ENCODE data around the gene CNTN4. TPM values are rescaled to one million over a fixed set of nuclear protein-coding genes. Genes with fewer than 3 reads are reported as not detected.

The CNTN4 gene
- total RNA-seq, 6 experiments from 2014 or later, result 1.5 to 3.9 (median 1.7) TPM

GRCh38 chr3:2635511-2635910 lies 536.8 kb downstream of the CNTN4 start:
- Histone ChIP-seq H3K4me1 (no peaks in the 10 kb centered on the region), H3K4me3 (no peak overlapping the region), H3K36me3 (no peaks in the 10 kb centered on the region), H3K27ac (no peak overlapping the region), H3K9me3 (no peaks in the 10 kb centered on the region), H3K27me3 (no peaks in the 10 kb centered on the region)
- ATAC-seq (no peak), DNase-seq (no peak)
- TF ChIP-seq POLR2A (IDR thresholded peaks at IDR 0.05), result no peak
- TF ChIP-seq, protein P1, sequence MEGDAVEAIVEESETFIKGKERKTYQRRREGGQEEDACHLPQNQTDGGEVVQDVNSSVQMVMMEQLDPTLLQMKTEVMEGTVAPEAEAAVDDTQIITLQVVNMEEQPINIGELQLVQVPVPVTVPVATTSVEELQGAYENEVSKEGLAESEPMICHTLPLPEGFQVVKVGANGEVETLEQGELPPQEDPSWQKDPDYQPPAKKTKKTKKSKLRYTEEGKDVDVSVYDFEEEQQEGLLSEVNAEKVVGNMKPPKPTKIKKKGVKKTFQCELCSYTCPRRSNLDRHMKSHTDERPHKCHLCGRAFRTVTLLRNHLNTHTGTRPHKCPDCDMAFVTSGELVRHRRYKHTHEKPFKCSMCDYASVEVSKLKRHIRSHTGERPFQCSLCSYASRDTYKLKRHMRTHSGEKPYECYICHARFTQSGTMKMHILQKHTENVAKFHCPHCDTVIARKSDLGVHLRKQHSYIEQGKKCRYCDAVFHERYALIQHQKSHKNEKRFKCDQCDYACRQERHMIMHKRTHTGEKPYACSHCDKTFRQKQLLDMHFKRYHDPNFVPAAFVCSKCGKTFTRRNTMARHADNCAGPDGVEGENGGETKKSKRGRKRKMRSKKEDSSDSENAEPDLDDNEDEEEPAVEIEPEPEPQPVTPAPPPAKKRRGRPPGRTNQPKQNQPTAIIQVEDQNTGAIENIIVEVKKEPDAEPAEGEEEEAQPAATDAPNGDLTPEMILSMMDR (IDR thresholded peaks at IDR 0.05), result no peak
- intact Hi-C loops (cut with DNase I), result no loop called here
- WGBS (ENCODE audit: insufficient coverage, low coverage, low lambda C conversion rate, missing lambda C conversion rate), result 55% methylated on average over 2 of the region's 2 CpGs

DNA sequence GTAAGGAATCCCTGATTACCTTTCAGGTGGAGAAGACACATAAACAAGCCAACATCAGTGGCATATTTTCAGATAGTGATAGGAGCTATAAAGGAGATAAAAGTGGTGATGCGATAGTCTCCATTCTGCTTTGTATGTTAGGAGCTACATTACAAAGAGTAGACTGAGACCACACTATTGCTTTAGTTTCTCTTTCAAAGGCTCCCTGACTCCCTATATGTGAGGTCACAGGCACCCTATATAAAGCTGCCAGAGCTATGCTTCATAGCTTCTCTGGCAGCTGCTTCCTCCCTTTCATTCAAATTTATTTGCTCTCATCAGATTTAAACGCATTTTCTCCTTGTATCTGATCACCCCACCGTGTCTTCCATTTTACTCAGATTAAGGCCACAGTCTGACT lies 544.9 kb downstream of the CNTN4 start:
- H3K4me1 ChIP-seq, result no peaks in the 10 kb centered on the region
- no peaks in the 10 kb centered on the region for H3K27me3 ChIP-seq
- no peak overlapping the region for H3K27ac ChIP-seq
- TF ChIP-seq, protein P1 (IDR thresholded peaks at IDR 0.05), result no peak
- TF ChIP-seq POLR2A (IDR thresholded peaks at IDR 0.05), result no peak
- DNase-seq (no peak), ATAC-seq (no peak)
- 60% methylated on average over 3 of the region's 3 CpGs for WGBS (ENCODE audit: insufficient coverage, low coverage, low lambda C conversion rate, missing lambda C conversion rate)
- intact Hi-C loops (cut with DNase I), result no loop called here
- H3K4me3 ChIP-seq, result no peak overlapping the region
- no peaks in the 10 kb centered on the region for H3K36me3 ChIP-seq
- H3K9me3 ChIP-seq, result no peaks in the 10 kb centered on the region

GRCh38 chr3:2645001-2645400 lies 546.3 kb downstream of the CNTN4 start:
- DNase-seq (no peak), ATAC-seq (no peak)
- H3K27me3 ChIP-seq, result no peaks in the 10 kb centered on the region
- intact Hi-C loops (cut with DNase I), result no loop called here
- WGBS (ENCODE audit: insufficient coverage, low coverage, low lambda C conversion rate, missing lambda C conversion rate), result 24% methylated on average over 2 of the region's 2 CpGs
- no peaks in the 10 kb centered on the region for H3K4me1 ChIP-seq
- H3K9me3 ChIP-seq, result no peaks in the 10 kb centered on the region
- H3K4me3 ChIP-seq, result no peak overlapping the region
- no peaks in the 10 kb centered on the region for H3K36me3 ChIP-seq
- TF ChIP-seq POLR2A (IDR thresholded peaks at IDR 0.05), result no peak
- TF ChIP-seq, protein P1 (IDR thresholded peaks at IDR 0.05), result no peak
- H3K27ac ChIP-seq, result no peak overlapping the region

DNA sequence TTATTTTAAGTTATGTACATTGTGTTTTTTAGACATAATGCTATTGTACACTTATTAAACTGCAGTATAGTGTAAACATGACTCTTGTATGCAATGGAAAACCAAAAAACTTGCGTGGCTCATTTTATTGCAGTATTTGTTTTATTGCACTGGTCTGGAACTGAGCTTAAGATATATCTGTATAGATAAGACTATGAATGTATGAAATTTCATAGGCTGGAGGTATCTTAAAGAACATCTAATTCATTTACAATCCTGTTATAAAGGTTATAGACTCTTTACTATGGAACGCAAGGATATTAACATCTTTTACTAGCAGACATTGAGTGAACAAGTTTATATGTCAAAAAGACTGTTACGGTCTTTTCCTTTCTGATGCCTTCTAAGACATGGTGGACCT lies 552.1 kb downstream of the CNTN4 start:
- intact Hi-C loops (cut with DNase I), result no loop called here
- Histone ChIP-seq H3K9me3 (no peaks in the 10 kb centered on the region), H3K27me3 (no peaks in the 10 kb centered on the region), H3K36me3 (no peaks in the 10 kb centered on the region), H3K27ac (no peak overlapping the region), H3K4me1 (no peaks in the 10 kb centered on the region), H3K4me3 (no peak overlapping the region)
- DNase-seq, result no peak
- WGBS (ENCODE audit: insufficient coverage, low coverage, low lambda C conversion rate, missing lambda C conversion rate), result 82% methylated on average over 3 of the region's 3 CpGs
- no peak for ATAC-seq
- TF ChIP-seq, protein P1 (IDR thresholded peaks at IDR 0.05), result no peak
- TF ChIP-seq POLR2A (IDR thresholded peaks at IDR 0.05), result no peak

DNA sequence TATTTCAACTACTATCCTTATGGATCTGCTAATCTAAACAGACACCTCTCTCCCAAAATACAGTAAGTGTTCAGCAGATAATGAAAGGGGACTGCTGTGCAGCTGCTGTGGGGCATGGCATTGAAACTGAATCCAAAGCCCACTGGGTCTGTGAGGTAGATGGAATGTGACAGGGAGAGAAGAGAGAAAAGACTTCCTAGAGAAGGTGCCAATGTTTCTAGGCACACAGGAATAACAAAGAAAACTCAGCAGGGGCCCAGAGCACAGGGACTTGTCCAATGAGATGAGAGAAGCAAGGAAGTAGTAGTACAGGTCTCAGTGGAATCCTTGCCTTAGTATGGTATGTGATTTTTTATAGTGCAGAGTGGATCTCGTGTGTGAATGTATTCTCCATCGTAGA lies 553.7 kb downstream of the CNTN4 start:
- H3K27ac ChIP-seq, result no peak overlapping the region
- no peak for TF ChIP-seq POLR2A (IDR thresholded peaks at IDR 0.05)
- TF ChIP-seq, protein P1 (IDR thresholded peaks at IDR 0.05), result no peak
- no peaks in the 10 kb centered on the region for H3K9me3 ChIP-seq
- no peaks in the 10 kb centered on the region for H3K27me3 ChIP-seq
- no peaks in the 10 kb centered on the region for H3K36me3 ChIP-seq
- DNase-seq (no peak), ATAC-seq (no peak)
- WGBS (ENCODE audit: insufficient coverage, low coverage, low lambda C conversion rate, missing lambda C conversion rate), result 67% methylated on average over 2 of the region's 2 CpGs
- H3K4me3 ChIP-seq, result no peak overlapping the region
- intact Hi-C loops (cut with DNase I), result no loop called here
- no peaks in the 10 kb centered on the region for H3K4me1 ChIP-seq

Data from right lobe of liver (tissue), 6 donors.